CD4-positive, alpha-beta T cell treated with Interferon gamma for 1 hour (primary cell): Measurements from ENCODE around the gene C6orf132.
A peak's percentile ranks its signal among the peaks of the same experiment; 100 is the strongest.

Experiments
- DNase-seq: peaks from one replicate; pipeline ENCODE4 v3.0.0-alpha.2; 2020

C6orf132 gene

GRCh38 chr6:42103753-42104094, 38.7 kb downstream of the C6orf132 start:
- no peak for DNase-seq

DNA sequence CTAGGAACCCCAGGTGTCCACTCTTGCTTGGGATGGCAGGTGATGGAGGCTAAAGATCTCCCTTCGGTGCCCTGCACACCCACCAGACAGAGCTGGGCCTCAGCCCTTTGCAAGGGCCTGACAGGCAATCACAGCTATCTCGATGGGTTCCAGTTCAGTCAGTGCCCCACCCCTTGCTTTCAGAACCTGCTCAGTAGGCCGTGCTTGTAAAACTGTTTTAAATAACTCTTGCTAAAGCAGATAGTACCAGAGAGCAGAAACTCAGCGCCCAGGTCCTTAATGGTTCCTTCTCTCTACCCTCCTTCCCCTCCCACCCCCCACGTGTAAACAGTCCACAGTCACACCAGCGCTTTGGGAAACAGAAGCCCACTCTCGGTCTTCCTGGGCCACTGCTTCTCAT, 39.2 kb downstream of the C6orf132 start:
- no peak for DNase-seq

GRCh38 chr6:42101186-42101657, 41.2 kb downstream of the C6orf132 start:
- DNase-seq: no peak

- DNase-seq: no peak
Measured at GRCh38 chr6:42100029-42100901, 42.2 kb downstream of the C6orf132 start.

DNA sequence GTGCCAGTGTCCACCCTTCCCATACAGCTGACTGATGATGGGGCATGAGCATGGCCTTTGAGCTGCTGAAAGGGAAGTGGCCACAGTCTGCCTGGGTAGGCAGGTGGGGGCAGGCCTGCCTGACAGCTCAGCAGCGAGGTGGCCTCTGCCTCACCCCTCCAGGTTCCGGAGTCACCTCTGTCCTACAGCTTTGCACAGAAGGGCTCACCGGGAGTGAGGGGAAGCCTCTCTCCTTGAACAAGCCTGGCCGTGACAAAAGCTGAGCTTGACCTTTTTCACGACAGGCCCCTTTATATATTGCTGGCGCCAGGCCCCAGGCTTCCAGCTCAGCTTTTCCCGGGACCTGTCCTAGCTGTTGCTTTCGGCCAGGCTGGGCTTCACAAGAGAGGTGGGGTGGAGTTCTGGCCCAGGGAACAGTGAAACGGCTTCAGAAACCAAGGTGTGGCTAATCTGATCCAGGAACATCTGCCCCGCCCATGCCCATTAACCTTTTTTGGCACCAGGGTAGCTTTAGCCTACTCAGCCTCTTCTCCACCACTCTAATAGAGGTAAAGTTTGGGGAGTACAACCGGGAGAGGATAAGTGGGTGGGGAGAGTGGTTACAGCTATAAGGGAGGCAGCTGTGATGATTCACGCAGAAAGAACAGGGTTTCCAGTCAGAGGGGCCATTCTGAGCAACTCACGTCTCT, 42.9 kb downstream of the C6orf132 start:
- DNase-seq: no peak

GRCh38 chr6:42095776-42096541, 46.5 kb downstream of the C6orf132 start:
- DNase-seq: no peak

DNA sequence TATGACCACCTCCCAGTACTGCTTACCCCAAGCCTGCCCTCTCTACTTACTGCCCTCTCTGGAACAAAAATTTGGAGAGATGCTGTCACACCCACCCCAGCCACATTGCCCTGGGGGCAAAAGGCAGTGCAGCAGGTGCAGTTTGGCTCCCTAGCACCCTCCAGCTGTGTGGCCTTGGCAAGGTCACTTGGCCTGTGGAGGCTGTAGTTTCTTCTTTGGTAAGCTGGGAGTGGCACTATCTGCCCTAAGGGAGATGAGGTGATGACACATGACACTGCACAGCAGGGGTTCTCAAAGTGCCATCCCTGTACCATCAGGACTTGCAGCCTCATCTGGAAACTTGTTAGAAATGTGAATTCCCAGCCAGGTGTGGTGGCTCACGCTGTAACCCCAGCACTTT, 47.3 kb downstream of the C6orf132 start:
- no peak for DNase-seq

DNA sequence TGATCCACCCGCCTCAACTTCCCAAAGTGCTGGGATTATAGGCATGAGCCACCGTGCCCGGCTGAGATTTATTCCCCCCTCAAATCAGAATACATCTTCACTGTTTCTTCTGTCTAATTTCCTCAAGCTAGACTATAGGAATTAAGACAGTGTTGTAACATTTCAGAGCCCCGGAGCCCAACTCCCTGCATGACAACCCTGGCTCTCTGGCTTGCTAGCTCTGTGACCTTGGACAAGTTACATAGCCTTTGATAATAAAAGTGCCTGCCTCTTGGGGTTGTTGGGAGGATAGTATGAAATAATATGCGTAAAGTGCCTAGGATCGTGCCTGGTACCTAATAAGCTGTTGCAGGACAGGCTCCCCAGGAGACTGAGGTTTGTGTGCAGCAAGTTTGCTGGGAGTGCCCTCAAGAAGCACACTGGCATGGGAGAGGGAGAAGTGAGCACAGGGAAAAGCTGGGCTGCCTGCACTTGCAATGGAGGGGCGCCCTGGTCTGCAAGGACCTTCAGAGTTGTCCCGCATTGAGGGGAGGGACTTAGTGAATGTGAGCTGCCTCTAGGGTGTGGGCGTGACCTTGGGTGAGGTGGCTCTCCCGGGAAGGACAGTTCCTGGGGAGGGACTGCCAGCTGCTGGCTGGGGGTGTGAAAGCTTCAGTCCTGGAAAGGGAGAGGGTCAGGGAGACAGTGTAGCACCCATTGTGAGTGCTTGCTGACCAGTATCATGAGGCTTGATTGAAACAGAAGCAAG, 48.7 kb downstream of the C6orf132 start:
- no peak for DNase-seq

DNA sequence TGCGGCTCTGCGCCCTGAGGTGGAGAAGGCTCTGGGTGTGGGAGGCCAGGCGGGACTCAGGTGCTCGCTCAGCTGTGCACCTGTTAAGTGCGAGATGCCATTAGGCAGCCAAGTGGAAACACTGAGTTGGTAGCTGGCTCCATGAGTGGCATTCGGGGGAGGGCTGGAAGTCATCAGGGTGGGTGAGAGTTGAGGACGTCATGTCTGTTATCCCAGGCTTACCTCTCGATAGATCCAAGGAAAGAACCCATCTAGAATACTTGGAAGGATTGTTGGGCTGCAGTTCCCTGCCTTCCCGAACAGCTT, 50.7 kb downstream of the C6orf132 start:
- no peak for DNase-seq

DNA sequence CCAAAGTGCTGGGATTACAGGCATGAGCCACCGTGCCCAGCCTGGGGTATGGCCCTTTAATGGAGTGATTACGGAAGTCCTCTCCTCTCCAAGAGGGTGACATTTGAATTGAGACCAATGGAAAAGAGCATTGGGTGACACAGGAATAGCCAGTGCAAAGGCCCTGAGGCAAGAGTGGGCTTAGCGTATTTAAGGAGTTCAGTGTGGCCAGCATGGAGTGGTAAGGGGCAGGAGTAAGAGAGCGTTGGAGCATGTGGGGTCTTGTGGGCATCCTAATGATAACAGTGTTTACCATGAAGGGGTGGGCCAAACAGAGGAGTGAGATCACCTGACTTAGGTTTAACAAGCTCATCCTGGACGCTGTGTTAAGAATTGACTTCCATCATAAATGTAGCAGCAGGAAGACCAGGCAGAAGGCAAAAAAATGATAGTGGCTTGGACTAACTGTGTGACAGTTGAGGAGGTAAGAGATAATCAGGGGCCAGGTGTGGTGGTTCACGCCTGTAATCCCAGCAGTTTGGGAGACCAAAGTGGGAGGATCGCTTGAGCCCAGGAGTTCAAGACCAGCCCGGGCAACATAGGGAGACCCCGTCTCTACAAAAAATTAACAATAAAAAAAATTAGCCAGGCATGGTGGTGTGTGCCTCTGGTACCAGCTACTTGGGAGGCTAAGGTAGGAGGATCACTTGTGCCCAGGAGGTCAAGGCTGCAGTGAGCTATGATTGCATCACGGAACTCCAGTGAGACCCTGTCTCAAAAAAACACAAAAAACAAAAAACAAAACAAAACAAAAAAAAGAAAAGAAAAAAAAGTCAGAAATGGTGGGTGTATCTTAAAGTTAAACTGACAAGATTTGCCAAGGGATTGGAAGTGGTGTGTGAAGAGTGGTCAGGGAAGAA, 51.4 kb downstream of the C6orf132 start:
- no peak for DNase-seq

- DNase-seq: no peak
Measured at GRCh38 chr6:42088101-42088591, 54.3 kb downstream of the C6orf132 start.

DNA sequence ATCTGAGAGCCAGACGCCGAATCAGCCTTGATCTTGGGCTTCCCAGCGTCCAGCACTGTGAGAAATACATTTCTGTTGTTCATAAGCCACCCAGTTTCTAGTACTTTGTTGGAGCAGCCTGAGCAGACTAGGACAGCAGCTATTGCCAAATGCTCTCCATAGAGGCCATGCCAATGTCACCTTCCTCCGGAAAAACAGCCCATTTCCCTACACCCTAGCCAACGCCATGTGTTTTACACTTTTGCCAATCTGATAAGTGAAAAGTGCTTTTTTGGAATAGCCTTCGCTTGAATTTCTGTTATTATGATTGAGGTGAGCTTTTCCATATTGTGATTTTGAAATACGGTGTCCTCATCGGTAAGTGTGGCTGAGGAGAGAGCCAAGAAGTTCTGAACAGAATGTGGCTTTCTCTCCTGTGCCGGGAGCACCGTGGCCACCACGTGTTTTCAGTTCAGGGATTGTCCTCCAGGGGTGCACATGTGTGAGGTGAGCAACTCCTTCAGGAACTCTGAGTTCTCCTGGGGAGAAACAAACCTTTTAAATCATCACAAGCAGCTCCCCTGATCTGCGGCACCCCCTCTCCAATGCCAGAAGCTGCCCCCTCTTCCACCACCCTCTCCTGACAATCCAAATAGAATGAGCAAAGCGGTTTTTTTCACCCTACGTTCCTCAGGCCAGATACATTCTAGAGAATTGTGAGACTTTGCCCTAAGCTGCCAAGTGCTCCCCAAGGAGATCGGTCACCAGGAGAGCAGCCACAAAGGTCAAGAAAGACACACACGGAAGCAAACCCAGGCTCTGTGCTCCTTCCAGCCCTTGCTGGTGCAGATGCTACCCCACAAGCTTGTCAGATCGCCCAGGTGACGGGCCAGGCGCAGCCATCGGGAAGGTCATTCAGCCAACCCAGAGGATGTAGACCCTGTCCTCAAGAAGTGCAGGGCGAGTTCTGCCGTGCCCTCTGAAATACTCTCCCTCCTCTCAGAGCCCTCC, 56.1 kb downstream of the C6orf132 start:
- no peak for DNase-seq

GRCh38 chr6:42084889-42085288, 57.5 kb downstream of the C6orf132 start:
- DNase-seq: no peak

DNA sequence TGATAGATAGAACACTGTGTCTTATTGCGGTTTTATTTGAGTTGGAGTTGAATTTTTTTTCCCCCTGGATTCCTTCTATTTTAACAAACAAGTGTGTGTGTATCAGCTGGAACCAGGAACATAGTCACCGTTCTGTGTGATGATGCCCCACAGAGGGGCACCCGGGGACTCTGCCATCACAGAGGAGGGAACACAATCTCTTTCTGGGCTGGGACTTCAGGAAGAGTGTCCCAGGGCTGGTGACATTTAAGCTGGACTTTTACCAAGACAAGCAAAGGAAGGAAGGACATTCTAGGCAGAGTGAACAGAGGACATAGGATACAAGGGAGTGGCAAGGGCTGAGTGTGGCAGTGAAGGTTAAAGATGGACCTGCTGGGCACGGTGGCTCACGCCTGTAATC, 58.9 kb downstream of the C6orf132 start:
- no peak for DNase-seq

- no peak for DNase-seq
Measured at GRCh38 chr6:42079941-42080464, 62.4 kb downstream of the C6orf132 start.

DNA sequence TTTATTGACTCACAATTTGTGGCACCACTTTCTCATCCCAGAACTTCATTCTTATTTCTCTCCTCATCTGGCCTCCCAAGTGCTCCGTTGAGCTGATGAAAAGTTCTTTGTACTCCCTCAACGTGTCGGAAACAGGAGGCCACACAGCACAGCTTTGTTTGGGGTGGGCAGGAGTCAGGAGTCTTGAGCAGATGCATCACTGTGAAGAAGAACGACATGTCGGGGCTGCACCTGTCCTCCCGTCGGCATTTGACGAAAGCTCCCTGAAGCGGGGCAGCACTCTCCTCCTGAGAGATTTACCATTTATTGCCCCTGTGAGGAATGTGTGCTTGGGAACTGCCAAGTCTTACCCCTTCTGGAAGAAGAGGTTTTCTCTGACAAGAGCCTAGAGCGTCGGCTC, 64.0 kb downstream of the C6orf132 start:
- no peak for DNase-seq

GRCh38 chr6:42075159-42075838, 67.1 kb downstream of the C6orf132 start:
- DNase-seq: peak; percentile 25

- DNase-seq: no peak
Measured at GRCh38 chr6:42073287-42073686, 69.1 kb downstream of the C6orf132 start.

GRCh38 chr6:42071881-42072583, 70.4 kb downstream of the C6orf132 start:
- no peak for DNase-seq
